ENCODE results near the gene TNNT3.
"Not testable (repeated sequence)": the region's sequence is repeated elsewhere in the genome, so short reads cannot be mapped to it uniquely, and the experiment has no call there.

The TNNT3 gene

DNA sequence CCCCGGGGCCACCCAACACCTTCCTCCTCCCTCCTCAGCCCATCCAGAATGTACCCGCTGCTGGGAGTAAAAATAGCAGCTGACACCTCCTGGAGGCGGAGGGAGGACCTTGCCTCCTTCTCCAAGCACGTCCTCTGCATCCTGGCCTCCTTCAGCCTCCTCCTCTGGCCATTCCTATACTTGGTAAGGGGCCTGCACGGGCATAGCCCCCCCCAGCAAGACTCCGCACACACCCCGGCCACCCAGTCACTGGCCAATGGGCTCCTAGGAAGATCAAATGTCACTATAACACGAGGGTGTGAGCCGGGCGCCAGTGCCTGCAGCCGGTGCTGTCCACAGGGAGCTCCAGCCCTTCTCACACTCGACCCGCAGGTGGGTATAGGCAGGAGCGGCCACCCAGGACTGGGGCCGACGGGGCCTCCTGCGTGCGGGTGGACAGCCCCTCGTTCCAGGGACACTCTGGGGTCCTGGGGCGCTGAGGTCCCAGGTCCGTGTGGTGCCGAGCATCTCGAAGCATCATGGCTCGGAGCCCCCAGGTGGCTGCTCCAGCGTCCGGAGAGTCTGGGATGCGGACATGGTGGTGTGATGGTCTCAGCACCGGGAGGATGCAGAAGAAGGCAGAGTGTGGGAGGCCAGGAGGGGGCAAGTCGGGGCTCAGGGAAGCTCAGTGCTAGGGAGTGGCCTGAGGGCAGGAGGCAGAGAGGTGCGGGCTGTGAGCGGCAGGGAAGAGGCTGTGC, at the start of gene TNNT3:
Gene TNNT3 (plus strand): TSS at position 313 of the 737 bp plus-strand sequence. CDS start 3,172 bp downstream, outside the sequence.
- H3K4me3 ChIP-seq = no peak within 1 kb of the TSS
- no peak within 1 kb of the TSS for H3K27ac ChIP-seq

DNA sequence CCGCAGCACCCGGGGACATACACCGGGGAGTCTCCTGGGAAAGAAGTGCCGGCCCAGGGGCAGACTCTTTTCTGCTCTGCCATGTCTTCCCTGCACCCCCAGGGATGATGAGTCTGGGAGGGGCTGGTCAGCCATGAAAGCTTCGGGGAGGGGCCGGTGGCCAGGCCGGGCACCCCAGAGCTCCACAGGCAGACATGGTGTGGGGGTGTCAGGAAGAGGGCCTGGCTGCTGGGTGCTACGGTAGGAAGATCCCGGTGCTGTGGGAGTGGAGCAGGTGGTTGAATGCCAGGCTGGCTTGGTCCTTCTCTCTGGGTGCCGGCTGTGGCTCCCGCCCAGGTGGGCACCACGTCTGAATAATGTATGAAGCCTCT, 49.2 kb upstream of the TNNT3 start:
- Histone ChIP-seq H3K27ac (peak overlapping the region in 11 of 21 experiments; percentile 6 to 84 (median 57)), H3K4me3 (peak overlapping the region in 5 of 7 experiments; percentile 2 to 40 (median 6))

DNA sequence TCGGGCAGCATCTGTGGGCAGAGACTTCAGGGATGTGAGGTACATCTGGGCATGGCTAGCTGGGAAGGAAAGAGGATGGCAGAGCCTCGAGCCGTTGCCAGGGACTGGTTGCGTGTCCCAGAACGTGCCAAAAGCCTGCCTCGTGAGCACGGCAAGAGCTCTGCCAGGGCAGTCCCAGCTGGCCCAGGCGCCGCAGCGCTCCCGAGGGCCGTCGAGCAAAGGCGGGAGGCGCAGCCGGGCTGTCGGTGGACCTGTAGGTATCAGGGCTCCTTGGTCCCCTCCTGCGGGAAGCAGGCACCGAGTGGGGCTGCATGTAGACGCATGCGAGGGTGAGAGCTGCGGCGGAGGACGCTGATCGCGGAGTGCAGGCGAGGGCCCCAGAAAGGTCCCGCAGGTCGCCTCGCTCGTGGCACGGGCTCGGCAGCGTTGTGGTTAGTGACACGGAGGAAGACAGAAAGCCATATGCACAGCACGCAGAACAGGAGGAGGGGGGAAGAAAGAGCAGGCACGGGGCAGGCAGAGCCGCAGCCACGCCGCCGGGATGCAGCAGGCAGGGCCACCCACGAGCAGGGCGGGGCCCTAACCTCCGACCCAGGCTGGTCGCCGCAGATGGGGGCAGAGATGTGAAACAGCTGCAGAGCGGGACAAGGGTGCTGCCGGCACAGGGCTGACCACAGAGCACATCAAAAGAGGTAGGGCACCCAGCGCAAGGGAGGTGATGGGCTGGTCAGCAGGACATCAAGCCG, 48.6 kb upstream of the TNNT3 start:
- peak overlapping the region in 14 of 21 experiments; percentile 6 to 84 (median 62) for H3K27ac ChIP-seq
- H3K4me3 ChIP-seq = peak overlapping the region; percentile 2 to 40 (median 7)

DNA sequence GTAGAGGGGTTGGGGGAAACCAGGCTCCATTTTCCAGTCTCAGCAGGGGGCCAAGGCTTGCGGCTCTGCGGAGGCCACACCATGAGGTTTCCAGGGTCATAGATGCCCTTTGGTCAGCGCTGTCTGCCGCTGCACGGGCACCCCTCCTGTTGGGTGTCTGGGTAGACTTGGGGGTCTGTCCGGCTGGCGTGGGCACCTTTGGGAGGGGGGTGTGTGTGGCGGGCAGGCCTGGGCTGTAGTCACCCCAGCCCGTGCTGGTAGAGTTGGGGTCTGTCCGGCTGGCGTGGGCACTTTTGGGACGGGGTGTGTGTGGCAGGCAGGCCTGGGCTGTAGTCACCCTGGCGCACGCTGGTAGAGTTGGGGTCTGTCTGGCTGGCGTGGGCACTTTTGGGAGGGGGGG, 48.0 kb upstream of the TNNT3 start:
- H3K27ac ChIP-seq = peak overlapping the region in 14 of 21 experiments; percentile 6 to 84 (median 58)
- peak overlapping the region in 5 of 7 experiments; percentile 2 to 40 (median 16) for H3K4me3 ChIP-seq

DNA sequence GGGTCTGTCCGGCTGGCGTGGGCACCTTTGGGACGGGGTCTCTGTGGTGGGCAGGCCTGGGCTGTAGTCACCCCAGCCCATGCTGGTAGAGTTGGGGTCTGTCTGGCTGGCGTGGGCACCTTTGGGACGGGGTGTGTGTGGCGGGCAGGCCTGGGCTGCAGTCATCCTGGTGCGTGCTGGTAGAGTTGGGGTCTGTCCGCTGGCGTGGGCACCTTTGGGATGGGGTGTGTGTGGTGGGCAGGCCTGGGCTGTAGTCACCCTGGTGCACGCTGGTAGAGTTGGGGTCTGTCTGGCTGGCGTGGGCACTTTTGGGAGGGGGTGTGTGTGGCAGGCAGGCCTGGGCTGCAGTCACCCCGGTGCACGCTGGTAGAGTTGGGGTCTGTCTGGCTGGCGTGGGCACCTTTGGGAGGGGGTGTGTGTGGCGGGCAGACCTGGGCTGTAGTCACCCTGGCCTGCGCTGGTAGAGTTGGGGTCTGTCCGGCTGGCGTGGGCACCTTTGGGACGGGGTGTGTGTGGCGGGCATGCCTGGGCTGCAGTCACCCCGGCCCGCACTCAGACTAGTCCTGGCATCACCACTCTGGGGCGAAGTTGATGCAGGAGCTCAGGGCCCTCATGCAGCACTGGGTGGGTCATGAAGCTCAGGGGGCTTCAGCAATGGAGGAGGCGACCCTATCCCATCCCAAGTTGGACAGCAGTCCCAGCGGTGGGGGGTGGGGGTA, 47.1 kb upstream of the TNNT3 start:
- Histone ChIP-seq H3K27ac (peak overlapping the region in 14 of 21 experiments; percentile 6 to 84 (median 56)), H3K4me3 (peak overlapping the region in 3 of 7 experiments; percentile 8 to 40 (median 16))

DNA sequence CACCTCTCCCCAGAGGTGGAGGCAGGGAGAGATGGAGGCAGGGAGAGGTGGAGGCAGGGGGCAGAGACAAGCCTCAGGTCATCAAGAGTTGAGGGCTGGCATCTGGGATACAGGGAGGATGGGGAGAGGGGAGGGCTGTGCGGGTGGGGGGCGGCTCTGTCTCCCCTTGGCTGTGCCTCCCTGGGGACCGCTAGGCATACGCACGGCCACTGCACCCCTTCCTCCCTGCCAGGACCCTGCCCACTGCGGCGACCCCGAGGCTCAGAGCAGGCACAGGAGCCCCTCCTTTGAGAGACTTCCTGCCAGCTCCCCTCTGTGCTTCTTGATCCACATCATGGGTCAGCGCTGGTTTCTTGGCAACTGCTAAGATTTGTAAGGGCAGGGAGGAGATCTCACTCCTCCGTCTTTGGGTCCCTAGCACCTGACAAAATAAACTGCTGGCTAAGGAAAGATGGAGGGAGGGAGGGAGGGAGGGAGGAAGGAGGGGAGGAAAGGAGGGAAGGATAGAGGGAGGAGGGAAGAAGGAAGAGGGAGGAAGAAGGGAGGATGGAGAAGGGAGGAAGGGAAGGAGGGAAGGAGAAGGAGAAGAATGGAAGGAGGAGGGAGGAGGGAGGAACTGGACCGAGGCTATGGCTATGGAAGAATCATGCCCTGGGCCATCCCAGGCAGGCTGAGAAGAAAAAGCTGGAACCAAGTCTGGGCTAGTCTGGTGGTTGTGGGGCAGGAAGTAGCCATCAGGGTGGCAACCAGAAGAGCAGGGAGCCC, 46.3 kb upstream of the TNNT3 start:
- Histone ChIP-seq H3K27ac (peak overlapping the region in 13 of 21 experiments; percentile 18 to 84 (median 47)), H3K4me3 (peak overlapping the region in 2 of 7 experiments; percentile 13 to 40)

DNA sequence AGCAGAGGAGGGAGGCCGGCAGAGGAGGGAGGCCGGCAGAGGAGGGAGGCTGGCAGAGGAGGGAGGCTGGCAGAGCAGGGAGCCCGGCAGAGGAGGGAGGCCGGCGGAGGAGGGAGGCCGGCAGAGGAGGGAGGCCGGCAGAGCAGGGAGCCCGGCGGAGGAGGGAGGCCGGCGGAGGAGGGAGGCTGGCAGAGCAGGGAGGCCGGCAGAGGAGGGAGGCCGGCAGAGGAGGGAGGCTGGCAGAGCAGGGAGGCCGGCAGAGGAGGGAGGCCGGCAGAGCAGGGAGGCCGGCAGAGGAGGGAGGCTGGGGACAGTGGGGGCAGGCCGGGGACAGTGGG, 45.7 kb upstream of the TNNT3 start:
- H3K27ac ChIP-seq = peak overlapping the region in 6 of 21 experiments; percentile 47 to 84 (median 67)
- not testable (repeated sequence) for H3K4me3 ChIP-seq

DNA sequence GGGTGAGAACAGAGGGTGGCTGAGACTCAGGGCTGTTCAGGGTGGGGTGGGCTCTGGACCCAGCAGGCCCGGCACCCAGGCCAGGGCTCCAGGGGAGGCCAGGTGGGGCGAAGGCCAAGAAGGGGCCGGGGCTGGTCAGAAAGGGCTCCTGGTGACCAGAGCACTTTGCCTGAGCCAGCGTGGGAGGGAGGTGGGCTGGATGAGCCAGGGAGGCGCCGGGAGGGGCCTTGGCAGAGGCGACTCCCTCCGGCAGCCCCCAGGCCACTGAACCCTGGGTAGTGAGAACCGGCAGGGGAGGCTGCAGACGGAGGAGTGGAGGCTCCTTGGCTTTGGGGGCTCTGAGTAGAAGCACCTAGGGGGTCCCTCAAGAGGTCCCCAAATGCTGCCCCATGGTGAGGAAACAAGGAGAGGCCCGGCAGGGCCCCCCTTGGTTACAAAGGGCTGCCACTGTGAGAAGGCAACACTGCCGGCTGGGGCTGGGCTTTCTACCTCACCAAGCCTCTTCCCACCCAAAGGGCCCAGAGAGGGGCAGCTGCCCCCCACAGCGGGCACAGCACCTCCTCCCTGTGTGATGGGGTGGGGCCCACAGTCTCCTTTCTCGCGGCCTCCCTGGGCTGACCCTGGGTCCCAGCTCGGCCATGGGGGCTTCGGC, 44.9 kb upstream of the TNNT3 start:
- peak overlapping the region in 16 of 21 experiments; percentile 16 to 84 (median 70) for H3K27ac ChIP-seq
- H3K4me3 ChIP-seq = not testable (repeated sequence)

DNA sequence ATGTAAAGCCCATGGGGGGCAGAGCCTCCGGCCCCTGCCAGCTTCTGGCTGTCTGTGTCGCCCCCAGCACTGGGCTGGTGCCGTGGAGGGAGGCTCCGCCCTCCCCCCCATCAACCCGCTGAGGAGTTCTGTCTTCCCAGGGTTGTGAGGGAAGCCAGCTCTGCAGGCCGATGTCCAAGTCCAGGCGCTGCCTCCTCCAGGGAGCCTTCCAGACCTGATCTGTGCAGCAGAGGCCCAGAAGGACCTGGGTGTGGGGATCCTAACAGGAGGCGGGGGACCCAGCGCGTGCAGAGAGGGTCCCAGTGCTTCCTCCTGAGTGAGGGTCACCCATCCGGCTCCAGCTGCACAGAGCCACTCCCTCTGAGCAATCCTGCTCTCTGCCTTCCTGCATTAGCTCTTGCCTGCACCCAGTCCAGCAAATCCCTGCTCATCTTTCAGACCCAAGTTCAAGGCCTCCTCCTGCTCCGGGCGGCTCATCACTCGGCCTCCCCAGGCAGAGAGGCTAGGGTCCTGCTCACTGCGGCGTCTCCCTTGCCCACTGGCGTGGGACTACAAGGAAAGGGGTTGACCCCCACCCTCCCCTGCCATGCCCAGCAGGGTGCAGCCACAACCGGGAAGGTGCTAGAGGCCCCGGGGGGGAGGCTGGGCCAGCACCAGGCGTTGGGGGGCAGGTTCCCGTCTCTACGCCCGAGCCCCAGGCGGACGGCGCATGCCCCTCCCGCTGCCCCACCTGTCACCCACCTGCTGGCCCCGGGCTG, 44.2 kb upstream of the TNNT3 start:
- H3K4me3 ChIP-seq = no peak overlapping the region
- H3K27ac ChIP-seq = peak overlapping the region in 17 of 21 experiments; percentile 16 to 84 (median 76)

DNA sequence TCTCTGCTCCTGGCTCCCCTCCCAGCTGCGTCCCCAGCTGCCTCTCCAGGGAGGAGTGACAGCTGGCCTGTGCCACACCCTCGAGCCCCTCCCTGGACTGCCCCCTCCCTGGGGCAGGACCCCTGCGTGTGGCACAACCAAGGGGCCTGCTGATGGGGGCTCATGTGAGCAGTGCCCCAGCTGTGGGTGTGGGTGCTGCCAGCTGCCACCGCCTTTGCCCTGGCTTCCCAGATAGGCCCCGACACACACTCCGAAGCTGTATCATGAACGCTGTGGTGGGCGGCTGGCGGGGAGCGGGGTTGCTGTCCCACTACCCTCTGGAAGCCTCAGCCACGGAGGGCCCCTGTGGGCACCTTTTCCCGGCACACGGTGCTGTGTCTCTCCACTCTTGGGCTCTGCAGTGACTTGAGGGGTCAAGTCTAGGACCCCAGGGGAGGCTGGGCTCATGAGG, 43.6 kb upstream of the TNNT3 start:
- peak overlapping the region in 19 of 21 experiments; percentile 4 to 84 (median 76) for H3K27ac ChIP-seq

DNA sequence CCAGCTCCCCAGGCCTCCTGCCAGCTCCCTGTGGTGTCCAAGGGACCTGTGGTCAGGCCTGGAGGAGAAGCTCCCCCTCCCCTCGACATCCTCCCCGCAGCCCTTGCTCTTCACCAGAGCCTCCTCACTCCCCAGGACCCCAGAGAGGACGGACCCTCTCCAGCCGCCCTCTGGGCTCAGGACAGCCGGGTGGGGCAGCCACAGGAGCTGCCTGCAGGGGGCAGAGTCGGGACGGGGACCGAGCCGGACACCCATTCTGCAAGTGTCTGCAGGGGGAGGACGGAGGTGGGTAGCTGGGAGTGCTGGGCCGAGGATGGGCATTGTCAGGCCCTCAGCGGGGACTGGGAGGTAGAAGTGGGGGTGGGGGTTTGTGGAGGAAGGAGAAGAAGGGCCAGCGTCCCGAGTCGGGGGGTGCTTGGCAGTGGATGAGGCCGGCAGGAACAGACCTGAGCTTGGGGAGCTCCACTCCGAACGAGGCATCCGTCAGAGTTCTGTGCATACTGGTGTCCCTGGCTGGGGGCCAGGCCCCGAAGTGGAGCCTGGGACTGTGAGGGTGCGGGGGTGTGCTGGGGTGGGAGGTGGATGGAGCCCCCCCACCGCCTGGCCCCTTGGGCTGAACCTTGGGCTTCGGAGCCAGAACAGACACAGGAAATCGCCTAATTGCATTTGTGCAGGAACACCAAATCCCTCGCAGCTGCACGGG, 43.0 kb upstream of the TNNT3 start:
- Histone ChIP-seq H3K4me3 (no peak overlapping the region), H3K27ac (peak overlapping the region in 19 of 21 experiments; percentile 4 to 84 (median 76))

More for the DNA sequence above, 43.6 kb upstream of the TNNT3 start:
- H3K4me3 ChIP-seq = not testable (repeated sequence)

DNA sequence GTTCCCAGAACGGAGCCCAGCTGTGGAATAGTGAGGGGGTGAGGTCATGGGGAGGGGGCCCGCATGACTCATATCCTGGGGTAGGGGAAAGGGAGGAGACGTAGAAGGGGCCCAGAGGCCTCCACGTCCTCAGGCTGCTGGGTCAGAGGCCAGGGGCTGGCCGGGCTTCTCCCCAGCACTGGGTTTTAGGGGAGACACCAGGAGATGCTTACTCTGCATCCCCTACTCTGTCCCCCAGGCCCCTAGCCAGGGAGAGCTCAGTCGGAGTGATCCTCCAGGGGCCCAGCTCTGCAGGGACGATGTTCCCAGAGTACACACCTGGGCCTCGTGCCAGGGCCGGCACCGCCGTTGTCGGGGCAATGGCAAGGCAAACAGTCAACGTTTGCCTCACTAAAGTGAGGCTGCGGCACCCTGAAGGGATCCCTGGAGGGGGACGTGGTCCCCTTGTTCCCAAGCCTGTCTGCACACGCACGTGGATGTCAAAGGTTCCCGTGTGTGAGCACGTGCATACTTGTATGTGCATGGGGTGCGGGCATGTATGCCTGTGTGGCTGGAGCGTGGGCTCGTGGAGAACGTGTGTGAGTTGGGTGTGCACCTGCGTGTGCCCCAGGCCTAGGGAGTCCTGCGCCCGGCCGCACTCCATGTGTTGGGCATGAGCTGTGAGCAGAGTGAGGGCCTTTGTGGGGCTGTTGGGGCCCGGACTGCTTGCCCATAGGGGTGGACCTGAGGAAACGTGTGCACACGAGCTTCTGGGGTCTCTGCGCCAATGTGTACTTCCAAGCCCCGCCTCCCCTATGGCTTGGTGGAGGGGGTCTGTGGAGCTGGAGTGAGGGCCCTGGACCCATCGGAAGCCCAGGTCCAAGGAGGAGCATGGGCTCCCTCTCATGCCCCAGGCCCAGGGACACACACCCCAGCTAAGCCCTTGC, 42.0 kb upstream of the TNNT3 start:
- H3K4me3 ChIP-seq = no peak overlapping the region

DNA sequence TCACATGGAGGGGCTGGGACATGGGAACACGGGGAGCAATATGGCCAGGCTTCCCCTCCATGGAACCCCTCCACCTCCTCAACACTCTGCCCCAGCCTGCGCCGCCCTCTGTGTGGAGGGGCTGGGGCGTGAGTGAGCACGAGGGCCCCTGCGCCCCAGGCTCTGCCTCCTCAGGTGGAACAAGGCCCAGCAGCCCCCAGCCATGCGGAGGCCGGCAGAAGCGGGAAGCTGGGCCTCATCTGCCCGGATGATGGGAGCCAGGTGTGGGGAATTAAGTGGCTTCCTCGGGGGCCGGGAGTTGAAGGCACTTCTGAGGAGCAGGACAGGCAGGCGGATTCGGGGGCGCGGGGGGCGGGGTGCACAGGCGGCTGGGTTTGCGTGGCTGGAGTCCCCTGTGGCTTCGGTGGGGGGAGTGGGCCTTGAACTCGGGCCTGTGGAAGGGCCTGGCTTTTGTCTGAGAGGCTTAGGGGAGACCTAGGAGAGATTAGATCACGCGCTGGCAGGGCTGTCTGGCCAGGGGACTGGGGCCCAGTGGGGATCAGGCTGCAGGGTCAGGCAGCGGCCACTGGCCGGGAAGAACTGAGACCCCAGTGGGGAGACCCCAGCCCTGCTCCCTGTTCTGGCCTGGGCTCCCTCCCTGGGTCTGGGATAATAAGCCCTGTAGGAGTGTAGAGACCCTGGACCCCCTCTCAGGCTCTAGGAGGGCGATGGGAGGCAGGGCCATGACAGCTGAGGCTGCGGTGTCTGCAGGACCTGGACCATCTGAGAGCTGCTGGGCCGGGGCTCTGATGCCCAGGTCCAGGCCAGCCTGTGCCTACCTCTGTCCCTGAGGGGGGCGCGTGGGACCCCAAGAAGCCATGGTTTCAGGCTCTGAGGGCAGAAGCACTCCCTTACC, 41.1 kb upstream of the TNNT3 start:
- Histone ChIP-seq H3K27ac (peak overlapping the region in 16 of 21 experiments; percentile 2 to 84 (median 74)), H3K4me3 (no peak overlapping the region)

More for the DNA sequence above, 42.0 kb upstream of the TNNT3 start:
- peak overlapping the region in 19 of 21 experiments; percentile 2 to 84 (median 76) for H3K27ac ChIP-seq

DNA sequence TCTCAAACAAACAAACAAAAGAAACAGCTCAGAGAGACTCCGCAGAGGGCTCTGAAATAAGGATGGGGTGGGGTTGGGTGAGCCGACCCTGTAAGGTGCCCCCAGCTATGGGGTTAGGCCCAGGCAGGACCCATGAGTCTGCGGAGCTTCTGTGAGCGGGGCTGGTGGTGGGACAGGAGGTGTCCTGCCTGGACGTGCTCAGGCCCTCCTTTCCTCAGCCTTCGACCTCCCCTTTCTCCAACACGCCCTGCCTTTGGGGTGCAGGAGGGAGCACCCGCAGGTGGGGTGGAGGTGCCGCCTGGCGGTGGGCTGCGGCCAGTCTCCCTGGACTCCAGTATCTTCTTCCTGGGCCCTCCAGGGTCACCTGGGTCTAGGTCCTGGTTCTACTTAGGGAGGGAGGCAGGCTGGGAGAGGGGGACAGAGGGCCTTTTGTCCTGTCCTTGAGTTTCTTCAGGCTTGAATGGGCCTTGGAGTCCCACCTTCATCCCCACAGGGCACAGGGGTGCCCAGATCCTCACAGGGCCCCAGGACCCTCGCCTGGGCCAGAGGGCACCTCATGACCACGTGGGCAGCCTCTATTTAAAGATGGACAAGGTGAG, 40.1 kb upstream of the TNNT3 start:
- Histone ChIP-seq H3K27ac (peak overlapping the region in 16 of 21 experiments; percentile 12 to 93 (median 82)), H3K4me3 (no peak overlapping the region)
